GM18858 (cell line): ENCODE measurements around the gene COQ7.

Experiments
- ATAC-seq: cut with Tn5 transposase; IDR thresholded peaks from one replicate; pipeline ENCODE4 v1.9.1; 2021; ENCODE audit not compliant: unreplicated experiment

Gene COQ7

DNA sequence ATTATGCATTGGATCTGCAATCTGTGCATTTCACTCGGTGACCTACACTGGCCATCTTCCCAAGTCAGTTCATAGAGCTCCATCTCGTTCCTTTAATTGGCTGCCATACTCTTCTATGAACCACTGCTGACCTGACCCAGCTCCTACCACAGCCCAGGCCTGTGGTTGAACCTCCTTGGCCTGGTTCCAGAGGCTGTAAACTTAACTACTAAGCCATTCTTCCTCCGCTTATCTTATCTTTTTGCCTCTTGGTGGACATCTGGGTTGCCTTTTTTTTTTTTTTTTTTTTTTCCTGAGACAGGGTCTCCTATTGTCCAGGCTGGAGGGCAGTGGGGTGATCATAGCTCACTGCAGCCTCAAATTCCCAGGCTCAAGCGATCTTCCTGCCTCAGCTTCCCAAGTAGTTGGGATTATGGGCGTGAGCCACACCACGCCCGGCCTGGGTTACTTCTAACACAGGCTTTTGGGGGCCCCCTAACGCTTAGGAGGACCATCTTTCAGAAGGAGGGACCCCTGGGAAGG lies 18.3 kb downstream of the COQ7 start:
- no peak for ATAC-seq

- ATAC-seq, result peak; percentile 72
Observed at GRCh38 chr16:19086322-19087199, 19.1 kb downstream of the COQ7 start.

DNA sequence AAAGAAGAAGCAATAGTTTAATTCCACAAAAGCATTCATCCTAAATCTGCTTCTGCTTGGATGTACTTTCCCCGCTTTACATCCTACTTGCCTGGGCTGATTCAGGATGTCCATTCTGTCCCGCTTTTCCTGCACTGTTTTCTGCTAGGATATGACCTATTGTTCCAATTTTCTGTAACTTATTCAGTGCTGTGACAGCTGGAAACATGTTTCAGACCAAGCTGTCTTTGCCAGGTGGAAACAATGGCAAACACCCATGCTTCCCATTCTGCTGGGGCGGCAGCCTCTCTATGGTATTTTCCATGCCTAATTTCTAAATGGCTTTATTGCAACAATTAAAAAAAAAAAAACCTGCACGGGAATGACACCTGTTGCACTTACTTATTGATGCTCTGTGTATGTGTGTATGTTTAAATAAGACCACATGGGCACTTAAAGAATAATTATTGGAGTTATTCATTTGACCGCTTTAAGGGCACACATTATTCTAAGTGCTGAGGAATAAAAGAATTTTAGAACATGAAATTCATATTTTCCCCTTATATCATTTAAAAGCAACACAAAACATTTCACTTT lies 21.0 kb downstream of the COQ7 start:
- ATAC-seq, result no peak

- no peak for ATAC-seq
Observed at GRCh38 chr16:19089410-19089955, 22.1 kb downstream of the COQ7 start.

GRCh38 chr16:19090916-19091315 lies 23.5 kb downstream of the COQ7 start:
- no peak for ATAC-seq

GRCh38 chr16:19092653-19093410 lies 25.4 kb downstream of the COQ7 start:
- no peak for ATAC-seq

DNA sequence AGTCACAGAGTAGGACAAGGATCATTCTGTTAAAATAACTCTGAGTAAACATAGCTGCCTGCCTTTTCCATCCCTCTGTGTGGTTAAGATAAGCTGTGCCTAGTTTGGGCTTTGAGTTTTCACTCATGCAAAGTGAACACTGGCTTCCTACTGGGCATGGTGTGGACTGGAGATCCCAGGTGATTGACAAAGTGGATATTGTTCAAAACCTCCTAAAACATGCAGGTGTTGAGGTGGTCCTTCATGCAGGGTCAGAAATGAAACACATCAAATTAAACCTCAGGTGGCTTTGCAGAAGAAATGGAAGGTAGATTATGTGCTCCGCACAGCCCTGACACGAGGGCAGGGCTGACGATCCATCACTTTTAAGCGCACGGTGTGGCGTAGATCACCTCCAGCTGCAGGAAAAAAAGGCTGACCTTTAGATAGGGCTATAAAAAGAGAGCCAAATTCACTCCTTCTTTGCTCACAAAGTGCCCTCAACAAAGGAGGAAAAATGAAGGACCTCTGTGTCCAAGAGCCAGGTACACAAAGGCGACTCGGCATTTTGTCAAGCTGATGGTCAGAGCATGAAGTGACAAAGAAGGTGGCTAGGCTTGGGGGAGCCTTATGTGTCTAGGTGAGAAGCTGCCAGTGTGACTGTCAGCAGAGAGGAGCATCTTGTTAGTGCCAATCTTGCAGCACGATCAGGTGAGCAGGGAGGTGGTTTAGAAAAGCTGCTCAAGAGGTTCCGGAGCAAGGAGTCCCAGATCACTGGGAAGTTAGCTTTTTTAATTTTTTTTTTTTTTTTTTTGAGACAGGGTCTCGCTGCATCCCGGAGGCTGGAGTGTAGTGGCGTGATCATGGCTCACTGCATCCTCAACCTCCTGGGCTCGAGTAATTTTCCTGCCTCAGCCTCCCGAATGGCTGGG lies 26.5 kb downstream of the COQ7 start:
- ATAC-seq, result no peak

GRCh38 chr16:19094542-19095365 lies 27.3 kb downstream of the COQ7 start:
- no peak for ATAC-seq

DNA sequence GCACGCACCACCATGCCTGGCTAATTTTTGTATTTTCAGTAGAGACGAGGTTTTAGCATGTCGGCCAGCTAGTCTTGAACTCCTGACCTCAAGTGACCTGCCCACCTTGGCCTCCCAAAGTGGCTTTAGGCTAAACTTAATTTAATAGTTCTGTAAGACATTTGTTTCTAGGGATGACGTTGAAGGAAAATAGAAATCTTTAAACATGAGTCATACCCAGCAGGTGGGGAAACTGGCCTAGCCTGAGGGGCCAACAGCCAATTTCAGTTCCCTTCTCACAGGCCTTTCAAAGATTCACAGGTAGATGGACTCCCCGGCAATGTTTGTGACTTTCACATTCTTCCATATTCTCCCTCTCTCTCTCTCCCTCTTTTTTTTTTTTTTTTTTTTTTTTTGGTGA lies 28.2 kb downstream of the COQ7 start:
- no peak for ATAC-seq

DNA sequence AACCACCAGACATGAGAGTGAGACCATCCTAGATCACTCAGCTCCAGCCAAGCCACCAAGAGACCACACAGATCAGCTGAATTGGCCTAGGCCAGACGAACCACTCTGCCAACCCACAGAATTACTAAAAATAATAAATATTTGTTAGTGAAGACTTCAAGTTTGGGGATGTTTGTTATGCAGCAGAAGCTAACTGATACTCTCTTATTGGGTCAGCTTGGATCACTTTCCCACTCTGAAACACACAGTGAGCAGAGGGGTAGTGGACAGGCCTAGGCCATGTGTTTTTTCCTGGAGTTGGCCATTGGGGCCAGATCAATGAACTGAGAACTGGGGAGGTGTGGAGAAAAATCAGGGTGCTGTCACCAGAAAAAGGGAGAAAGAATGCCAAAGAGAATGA lies 30.8 kb downstream of the COQ7 start:
- no peak for ATAC-seq

DNA sequence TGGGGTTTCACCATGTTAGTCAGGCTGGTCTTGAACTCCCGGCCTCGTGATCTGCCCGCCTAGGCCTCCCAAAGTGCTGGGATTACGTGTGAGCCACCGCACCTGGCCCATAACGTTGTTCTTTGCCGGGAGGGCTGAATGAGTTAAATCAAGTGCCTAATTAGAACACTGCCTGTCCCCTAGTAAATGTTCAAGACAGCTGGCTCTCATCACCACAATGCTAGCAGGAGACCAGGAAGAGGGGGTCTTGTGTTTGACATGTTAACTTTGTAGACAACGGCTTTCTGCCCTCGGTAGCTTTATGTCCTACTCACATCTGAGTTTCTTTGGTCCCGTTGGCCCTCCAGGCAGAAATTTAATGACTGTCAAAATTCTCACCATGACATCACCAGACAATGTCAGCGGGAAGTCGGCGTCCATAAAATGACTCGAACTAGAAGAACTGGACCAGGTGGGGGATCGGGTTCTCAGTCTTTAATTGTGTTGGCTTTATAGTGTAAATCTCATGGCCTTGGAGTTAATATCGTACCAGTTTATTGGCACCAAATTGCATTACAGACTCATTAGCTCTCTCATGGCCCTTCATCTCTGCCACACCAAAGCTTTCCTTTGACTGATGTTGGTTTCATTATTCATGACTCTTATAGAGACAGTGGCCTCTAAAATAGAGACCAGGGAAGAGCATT lies 34.9 kb downstream of the COQ7 start:
- no peak for ATAC-seq

GRCh38 chr16:19104607-19105006 lies 37.2 kb downstream of the COQ7 start:
- ATAC-seq, result no peak

GRCh38 chr16:19105131-19105530 lies 37.7 kb downstream of the COQ7 start:
- no peak for ATAC-seq

DNA sequence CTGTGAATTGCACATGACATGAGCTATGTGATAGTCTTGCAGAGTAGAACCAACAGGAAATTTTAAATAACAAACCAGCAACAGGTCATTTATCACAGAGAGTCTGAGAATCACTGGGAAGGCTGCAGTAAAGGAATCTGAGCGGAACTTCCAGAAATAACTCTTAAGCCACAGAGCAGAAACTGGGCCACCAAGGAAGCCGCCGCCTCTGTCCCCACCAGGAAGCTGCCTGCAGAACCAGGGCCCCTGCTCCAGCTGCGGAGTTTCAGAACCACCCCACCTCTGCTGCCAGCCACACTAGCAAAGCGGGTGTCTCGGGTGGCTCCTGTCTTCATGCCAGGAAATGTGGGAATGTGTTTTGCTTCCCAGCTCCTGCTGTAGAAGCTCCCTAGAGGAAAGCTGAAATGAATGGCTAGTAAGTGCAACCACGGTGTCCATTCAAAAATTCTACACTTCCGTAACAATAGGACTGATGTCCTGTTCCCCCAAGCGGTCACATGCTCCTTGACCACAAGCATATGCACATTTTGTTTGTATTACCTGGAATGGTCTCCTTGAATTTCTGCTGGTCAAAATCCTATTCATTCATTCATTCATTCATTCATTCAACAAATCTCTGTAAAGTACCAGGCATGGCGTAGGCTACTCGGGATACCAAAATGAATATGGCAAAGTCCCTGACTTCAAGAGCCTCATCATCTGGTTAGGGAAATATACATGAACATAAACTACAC lies 38.6 kb downstream of the COQ7 start:
- no peak for ATAC-seq

DNA sequence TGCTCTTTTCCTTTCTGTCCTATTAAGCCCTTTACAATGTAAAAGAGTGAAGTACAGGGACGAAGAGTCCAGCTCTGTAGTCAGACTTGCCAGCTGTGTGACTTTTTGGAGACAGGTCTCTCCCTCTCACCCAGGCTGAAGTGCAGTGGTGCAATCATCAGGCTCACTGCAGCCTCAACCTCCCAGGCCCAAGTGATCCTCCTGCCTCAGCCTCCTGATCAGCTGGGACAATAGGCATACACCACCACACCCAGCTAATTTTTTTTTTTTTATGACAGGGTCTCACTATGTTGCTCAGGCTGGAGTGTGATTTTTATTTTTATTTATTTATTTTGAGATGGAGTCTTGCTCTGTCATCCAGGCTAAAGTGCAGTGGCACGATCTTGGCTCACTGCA lies 39.2 kb downstream of the COQ7 start:
- no peak for ATAC-seq

- no peak for ATAC-seq
Observed at GRCh38 chr16:19108409-19109287, 41.2 kb downstream of the COQ7 start.

GRCh38 chr16:19109288-19109664 lies 41.9 kb downstream of the COQ7 start:
- ATAC-seq, result no peak
